GM10266 (cell line): ENCODE measurements around the gene ZNF467.

ENCODE experiments used
- DNase-seq: peaks from one replicate; pipeline ENCODE4 v3.0.0; 2012; ENCODE audit errors: extremely low spot score
- CTCF ChIP-seq: IDR thresholded peaks from 2 replicates; pipeline ENCODE4 v1.5.1; 2012; ENCODE audit warnings: mild to moderate bottlenecking, low read depth; ENCODE audit not compliant: control insufficient read depth, insufficient read depth; ENCODE audit errors: missing control alignments

ZNF467 gene

GRCh38 chr7:149790754-149791360 lies 17.5 kb upstream of the ZNF467 start:
- TF ChIP-seq CTCF: no peak
- no peak for DNase-seq

- peak; percentile 63 for DNase-seq
- peak; percentile 46 for TF ChIP-seq CTCF
Observed at GRCh38 chr7:149790146-149790548, 16.8 kb upstream of the ZNF467 start.

GRCh38 chr7:149789101-149789500 lies 15.7 kb upstream of the ZNF467 start:
- no peak for DNase-seq
- no peak for TF ChIP-seq CTCF

- no peak for DNase-seq
Observed at GRCh38 chr7:149788300-149788851, 15.0 kb upstream of the ZNF467 start.

GRCh38 chr7:149787428-149788299 lies 14.3 kb upstream of the ZNF467 start:
- TF ChIP-seq CTCF: peak; percentile 24
- DNase-seq: no peak

More at GRCh38 chr7:149788300-149788851, 15.0 kb upstream of the ZNF467 start:
- no peak for TF ChIP-seq CTCF

- TF ChIP-seq CTCF: no peak
- no peak for DNase-seq
Observed at GRCh38 chr7:149785983-149786382, 12.6 kb upstream of the ZNF467 start.

- TF ChIP-seq CTCF: no peak
- no peak for DNase-seq
Observed at GRCh38 chr7:149785402-149785801, 12.0 kb upstream of the ZNF467 start.
